ENCODE data around the gene CKM. TPM values are rescaled to one million over a fixed set of nuclear protein-coding genes. Genes with fewer than 3 reads are reported as not detected.

Gene CKM
- total RNA-seq, 1 donor from 2014 or later, result not detected

DNA sequence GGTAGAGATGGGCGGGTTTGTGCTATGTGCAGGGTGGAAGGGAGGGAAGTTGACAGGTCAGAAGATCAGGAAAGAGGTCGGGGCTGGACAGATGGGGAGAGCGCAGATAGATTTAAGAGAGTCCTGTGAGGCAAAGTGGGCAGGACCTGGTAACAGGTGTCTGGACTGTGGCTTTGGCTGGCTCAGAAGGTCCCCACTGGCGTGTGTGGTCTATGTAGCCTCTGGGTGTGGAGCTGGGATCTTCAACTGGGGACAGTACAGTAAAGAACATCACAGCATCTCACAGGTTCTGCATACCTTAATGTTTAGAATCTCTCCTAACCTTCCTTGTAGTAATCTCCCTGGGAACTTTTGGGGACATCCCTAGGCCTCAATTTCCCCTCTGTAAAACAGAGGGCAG, 17.7 kb downstream of the CKM start:
- Mint-ChIP-seq H3K36me3 (ENCODE audit: low read depth) (no peaks in the 10 kb centered on the region), H3K27ac (no peak overlapping the region), H3K27me3 (ENCODE audit: insufficient read depth) (no peaks in the 10 kb centered on the region), H3K4me1 (ENCODE audit: low read depth) (no peaks in the 10 kb centered on the region), H3K4me3 (no peak overlapping the region), H3K9me3 (no peaks in the 10 kb centered on the region)
- intact Hi-C loops (cut with micrococcal nuclease), result no loop called here
- no peak for DNase-seq (ENCODE audit: low spot score)

DNA sequence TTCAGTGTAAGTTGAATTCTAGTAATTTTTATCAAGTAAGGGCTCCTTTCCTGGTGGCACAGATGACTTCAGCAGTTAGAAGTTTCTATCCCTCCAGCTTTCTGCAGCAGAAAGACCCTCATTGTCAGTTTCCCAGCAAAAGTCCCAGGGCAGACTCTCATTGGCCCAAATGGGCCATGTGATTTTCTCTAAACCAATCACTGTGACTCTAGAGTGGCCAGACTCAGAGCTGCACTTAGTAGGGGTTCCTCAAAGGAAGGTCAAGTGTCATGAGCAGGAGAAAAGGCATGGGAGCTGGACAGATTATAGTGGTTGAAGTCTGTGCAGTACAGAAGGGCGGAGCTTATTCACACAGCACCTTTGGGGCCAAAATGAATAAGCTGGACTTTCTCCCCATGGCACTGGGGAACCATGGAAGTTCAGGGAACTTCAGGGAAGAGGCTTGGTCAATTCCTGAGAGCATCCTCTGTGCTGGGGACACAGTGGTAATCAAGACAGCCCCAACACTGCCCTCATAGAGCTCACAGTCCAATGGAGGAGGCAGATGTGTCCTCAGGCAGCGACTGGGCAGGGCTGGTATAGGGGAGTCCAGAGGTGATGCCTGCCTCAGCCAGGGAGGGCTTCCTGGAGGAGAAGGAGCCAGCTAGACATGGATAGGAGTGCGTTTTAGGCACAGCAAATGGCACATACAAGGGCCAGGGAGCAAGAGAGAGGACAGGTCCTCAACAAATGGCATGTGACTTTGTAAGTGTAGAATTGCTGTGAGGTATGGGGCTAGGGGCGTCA, 18.3 kb downstream of the CKM start:
- DNase-seq (ENCODE audit: low spot score), result no peak
- Mint-ChIP-seq H3K9me3 (no peaks in the 10 kb centered on the region), H3K27me3 (ENCODE audit: insufficient read depth) (no peaks in the 10 kb centered on the region), H3K27ac (no peak overlapping the region), H3K4me3 (no peak overlapping the region), H3K36me3 (ENCODE audit: low read depth) (no peaks in the 10 kb centered on the region), H3K4me1 (ENCODE audit: low read depth) (no peaks in the 10 kb centered on the region)
- intact Hi-C loops (cut with micrococcal nuclease), result no loop called here

DNA sequence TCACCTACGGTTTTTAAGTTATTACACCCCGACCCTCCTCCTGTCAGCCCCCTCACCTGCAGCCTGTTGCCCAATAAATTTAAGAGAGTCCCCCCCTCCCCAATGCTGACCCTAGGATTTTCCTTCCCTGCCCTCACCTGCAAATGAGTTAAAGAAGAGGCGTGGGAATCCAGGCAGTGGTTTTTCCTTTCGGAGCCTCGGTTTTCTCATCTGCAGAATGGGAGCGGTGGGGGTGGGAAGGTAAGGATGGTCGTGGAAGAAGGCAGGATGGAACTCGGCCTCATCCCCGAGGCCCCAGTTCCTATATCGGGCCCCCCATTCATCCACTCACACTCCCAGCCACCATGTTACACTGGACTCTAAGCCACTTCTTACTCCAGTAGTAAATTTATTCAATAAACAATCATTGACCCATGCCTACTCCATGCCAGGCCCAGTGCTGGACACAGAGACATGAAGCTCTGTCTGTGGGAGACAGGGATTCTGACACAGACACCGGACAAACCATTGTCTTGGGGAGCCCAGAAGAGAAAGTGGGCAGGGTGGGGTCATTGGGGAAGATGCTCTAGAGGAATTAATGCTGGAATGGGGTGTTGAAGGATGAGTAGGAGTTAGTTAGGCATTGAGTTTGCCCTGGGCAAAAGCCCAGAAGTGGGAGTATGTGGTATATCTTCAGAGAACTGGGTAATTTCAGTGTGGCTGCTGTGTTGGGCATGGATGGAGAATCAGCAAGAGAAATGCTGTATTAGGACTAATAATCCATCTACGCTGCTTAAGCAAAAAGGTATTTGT, 19.2 kb downstream of the CKM start:
- intact Hi-C loops (cut with micrococcal nuclease), result no loop called here
- Mint-ChIP-seq H3K36me3 (ENCODE audit: low read depth) (no peaks in the 10 kb centered on the region), H3K27me3 (ENCODE audit: insufficient read depth) (no peaks in the 10 kb centered on the region), H3K9me3 (no peaks in the 10 kb centered on the region), H3K27ac (no peak overlapping the region), H3K4me1 (ENCODE audit: low read depth) (no peaks in the 10 kb centered on the region), H3K4me3 (no peak overlapping the region)
- no peak for DNase-seq (ENCODE audit: low spot score)

DNA sequence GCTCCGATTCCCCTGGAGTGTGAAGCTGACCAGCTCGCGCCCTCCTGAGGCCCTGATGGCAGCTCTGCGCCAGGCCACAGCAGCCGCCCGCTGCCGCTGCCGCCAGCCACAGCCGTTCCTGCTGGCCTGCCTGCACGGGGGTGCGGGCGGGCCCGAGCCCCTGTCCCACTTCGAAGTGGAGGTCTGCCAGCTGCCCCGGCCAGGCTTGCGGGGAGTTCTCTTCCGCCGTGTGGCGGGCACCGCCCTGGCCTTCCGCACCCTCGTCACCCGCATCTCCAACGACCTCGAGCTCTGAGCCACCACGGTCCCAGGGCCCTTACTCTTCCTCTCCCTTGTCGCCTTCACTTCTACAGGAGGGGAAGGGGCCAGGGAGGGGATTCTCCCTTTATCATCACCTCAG, 20.3 kb downstream of the CKM start:
- H3K4me3 Mint-ChIP-seq, result no peak overlapping the region
- DNase-seq (ENCODE audit: low spot score), result no peak
- no peak overlapping the region for H3K27ac Mint-ChIP-seq
- H3K4me1 Mint-ChIP-seq (ENCODE audit: low read depth), result no peaks in the 10 kb centered on the region
- intact Hi-C loops (cut with micrococcal nuclease), result no loop called here
- no peaks in the 10 kb centered on the region for H3K9me3 Mint-ChIP-seq
- no peaks in the 10 kb centered on the region for H3K36me3 Mint-ChIP-seq (ENCODE audit: low read depth)
- no peaks in the 10 kb centered on the region for H3K27me3 Mint-ChIP-seq (ENCODE audit: insufficient read depth)

DNA sequence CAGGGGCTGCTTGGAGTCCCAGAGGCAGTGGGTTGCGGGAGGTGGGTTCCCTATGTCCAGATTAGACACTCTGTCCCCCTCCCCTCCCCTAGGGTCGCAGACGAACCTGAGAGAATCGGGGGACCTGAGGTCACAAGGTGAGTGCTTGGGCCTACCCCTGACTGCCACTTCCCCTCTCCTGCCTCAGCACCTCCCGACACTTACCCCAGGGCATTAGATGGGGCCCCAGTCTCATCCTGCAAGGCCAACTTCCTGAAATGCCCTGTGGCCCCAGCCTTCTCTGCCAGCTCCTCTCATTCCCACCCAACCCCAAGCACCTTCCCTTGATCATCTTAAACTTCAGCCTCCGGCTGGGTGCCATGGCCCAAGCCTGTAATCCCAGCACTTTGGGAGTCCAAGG, 23.0 kb downstream of the CKM start:
- H3K9me3 Mint-ChIP-seq, result no peaks in the 10 kb centered on the region
- intact Hi-C loops (cut with micrococcal nuclease), result no loop called here
- H3K4me3 Mint-ChIP-seq, result no peak overlapping the region
- no peak for DNase-seq (ENCODE audit: low spot score)
- no peaks in the 10 kb centered on the region for H3K27me3 Mint-ChIP-seq (ENCODE audit: insufficient read depth)
- H3K36me3 Mint-ChIP-seq (ENCODE audit: low read depth), result peaks cover 2% of the 10 kb centered on the region
- no peak overlapping the region for H3K27ac Mint-ChIP-seq
- H3K4me1 Mint-ChIP-seq (ENCODE audit: low read depth), result no peaks in the 10 kb centered on the region

DNA sequence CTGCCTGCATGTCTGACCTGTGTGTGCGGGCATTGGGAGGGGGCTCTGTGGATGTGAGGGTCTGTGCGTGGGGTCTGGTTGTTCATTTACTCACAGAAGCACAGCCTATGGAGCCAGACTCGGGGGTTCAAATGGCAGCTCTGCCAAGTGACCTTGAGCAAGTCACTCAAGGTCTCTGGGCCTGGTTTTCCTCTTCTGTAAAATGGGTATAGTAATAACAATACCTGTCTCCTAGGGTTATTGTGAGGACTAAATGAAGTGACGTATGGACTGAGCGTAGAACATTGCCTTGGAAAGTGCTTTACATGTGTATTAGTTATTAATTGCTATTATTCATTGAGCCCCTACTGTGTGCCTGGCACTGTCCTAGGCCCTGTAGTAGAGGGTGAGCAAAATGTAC, 24.4 kb downstream of the CKM start:
- intact Hi-C loops (cut with micrococcal nuclease), result no loop called here
- H3K4me3 Mint-ChIP-seq, result no peak overlapping the region
- H3K36me3 Mint-ChIP-seq (ENCODE audit: low read depth), result peaks cover 5% of the 10 kb centered on the region
- no peak overlapping the region for H3K27ac Mint-ChIP-seq
- H3K27me3 Mint-ChIP-seq (ENCODE audit: insufficient read depth), result no peaks in the 10 kb centered on the region
- no peaks in the 10 kb centered on the region for H3K9me3 Mint-ChIP-seq
- H3K4me1 Mint-ChIP-seq (ENCODE audit: low read depth), result peaks cover 8% of the 10 kb centered on the region
- no peak for DNase-seq (ENCODE audit: low spot score)

DNA sequence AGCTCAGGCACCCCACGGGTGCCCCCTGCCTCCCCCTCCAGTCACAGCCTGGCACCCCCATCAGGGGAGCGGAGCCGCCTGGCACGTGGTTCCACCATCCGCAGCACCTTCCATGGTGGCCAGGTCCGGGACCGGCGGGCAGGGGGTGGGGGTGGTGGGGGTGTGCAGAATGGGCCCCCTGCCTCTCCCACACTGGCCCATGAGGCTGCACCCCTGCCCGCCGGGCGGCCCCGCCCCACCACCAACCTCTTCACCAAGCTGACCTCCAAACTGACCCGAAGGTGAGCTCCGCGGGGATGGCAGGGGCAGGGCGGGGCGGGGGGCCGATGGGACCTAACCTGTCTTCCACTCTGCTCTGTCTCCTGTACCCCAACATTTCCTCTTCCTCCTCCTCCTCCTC, 25.0 kb downstream of the CKM start:
- peaks cover 8% of the 10 kb centered on the region for H3K4me1 Mint-ChIP-seq (ENCODE audit: low read depth)
- peaks cover 5% of the 10 kb centered on the region for H3K36me3 Mint-ChIP-seq (ENCODE audit: low read depth)
- no peaks in the 10 kb centered on the region for H3K9me3 Mint-ChIP-seq
- DNase-seq (ENCODE audit: low spot score), result no peak
- H3K27ac Mint-ChIP-seq, result no peak overlapping the region
- intact Hi-C loops (cut with micrococcal nuclease), result no loop called here
- H3K27me3 Mint-ChIP-seq (ENCODE audit: insufficient read depth), result no peaks in the 10 kb centered on the region
- no peak overlapping the region for H3K4me3 Mint-ChIP-seq

DNA sequence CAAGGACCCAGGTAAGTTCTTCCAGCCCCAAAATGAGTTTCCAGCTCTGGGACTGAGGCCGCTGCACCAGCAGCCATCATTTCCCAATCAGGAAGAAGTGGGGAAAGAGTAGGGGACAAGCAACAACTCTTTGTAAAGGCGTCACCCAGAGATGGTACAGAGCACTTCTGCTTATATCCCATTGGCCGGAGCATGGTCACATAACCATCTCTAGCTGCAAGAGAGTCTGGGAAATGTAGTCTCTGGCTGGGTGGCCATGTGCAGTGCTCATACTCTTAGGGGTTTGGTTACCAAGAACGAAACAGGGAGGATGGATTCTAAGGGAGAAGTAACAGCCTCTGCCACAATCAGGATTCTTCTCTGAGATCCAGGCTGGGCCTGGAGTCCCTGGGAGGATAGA, 26.3 kb downstream of the CKM start:
- intact Hi-C loops (cut with micrococcal nuclease), result no loop called here
- Mint-ChIP-seq H3K4me1 (ENCODE audit: low read depth) (peaks cover 8% of the 10 kb centered on the region), H3K36me3 (ENCODE audit: low read depth) (peaks cover 9% of the 10 kb centered on the region), H3K27ac (no peak overlapping the region), H3K4me3 (no peak overlapping the region), H3K9me3 (no peaks in the 10 kb centered on the region), H3K27me3 (ENCODE audit: insufficient read depth) (no peaks in the 10 kb centered on the region)
- DNase-seq (ENCODE audit: low spot score), result no peak

DNA sequence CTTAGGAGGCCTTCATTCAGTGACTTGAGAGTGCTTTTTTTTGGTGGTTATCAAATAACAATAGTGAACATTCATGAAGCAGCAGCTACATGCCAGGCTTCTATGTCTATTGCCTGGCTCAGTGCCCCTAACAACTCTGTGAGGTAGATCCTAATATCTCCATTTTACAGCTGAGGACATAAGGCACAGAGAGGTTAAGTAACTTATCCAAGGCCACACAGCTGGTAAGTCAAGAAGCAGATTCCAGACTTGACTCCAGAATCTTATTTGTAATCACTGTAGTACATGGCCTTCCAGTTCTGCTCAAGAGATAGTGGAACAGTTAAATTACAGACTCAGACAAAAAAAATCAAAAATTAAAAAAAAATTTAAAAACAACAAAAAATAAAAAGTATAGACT, 26.8 kb downstream of the CKM start:
- H3K27me3 Mint-ChIP-seq (ENCODE audit: insufficient read depth), result no peaks in the 10 kb centered on the region
- no peak overlapping the region for H3K4me3 Mint-ChIP-seq
- no peaks in the 10 kb centered on the region for H3K9me3 Mint-ChIP-seq
- peaks cover 8% of the 10 kb centered on the region for H3K4me1 Mint-ChIP-seq (ENCODE audit: low read depth)
- peaks cover 10% of the 10 kb centered on the region for H3K36me3 Mint-ChIP-seq (ENCODE audit: low read depth)
- intact Hi-C loops (cut with micrococcal nuclease), result no loop called here
- no peak for DNase-seq (ENCODE audit: low spot score)
- H3K27ac Mint-ChIP-seq, result no peak overlapping the region

DNA sequence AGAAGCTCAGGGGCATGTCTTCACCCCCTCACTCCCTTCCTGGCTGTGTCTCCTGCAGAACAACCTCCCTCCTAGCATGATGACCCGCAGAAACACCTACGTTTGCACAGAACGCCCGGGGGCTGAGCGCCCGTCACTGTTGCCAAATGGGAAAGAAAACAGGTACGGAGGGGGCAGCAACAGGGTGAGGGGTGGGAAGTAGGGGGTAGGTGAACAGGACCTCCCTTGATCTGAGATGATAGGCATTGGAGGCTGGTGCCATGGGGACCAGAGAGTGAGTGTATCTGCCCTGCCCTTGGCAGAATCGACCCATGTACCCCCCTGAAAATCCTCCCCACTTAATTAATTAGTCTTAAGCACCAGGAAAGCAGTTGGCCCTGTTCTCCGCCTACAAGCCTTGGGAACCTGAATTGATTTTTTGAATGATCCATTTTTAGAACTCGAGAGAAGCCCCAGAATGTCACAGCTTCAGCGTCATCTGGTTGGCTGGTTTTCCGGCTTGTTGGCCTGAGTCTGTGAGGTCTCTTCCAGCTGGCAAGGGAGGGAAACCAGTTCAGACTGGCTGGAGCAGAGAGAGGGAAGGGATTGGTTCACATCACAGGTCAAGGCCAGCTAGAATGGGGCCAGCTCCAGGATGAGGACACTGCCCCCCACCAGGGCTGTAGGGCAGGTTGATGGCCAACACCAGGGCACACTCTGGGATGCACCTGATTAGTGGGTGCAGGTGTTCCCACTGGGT, 28.2 kb downstream of the CKM start:
- Mint-ChIP-seq H3K4me3 (no peak overlapping the region), H3K4me1 (ENCODE audit: low read depth) (peaks cover 8% of the 10 kb centered on the region), H3K9me3 (no peaks in the 10 kb centered on the region), H3K36me3 (ENCODE audit: low read depth) (peaks cover 11% of the 10 kb centered on the region), H3K27ac (no peak overlapping the region), H3K27me3 (ENCODE audit: insufficient read depth) (no peaks in the 10 kb centered on the region)
- DNase-seq (ENCODE audit: low spot score), result no peak
- intact Hi-C loops (cut with micrococcal nuclease), result no loop called here

DNA sequence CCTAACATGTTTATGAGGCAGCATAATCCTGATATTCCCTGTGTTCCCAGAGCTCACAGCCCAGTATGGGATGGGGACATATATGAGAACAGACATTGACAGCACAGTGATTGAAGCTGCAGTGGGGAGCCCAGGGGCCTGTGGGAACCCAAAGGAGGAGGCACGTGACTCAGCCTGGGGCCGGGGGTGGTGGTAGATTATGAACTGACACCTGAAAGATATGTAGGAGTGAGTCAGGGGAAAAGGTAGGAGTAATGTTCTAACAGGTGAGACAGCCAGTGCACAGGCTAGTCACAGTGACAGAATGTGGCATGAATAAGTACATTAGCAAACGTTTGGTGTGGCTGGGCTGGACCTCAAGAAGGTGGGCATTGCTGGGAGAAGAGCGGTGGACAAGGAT, 29.0 kb downstream of the CKM start:
- intact Hi-C loops (cut with micrococcal nuclease), result no loop called here
- Mint-ChIP-seq H3K9me3 (no peaks in the 10 kb centered on the region), H3K4me1 (ENCODE audit: low read depth) (peaks cover 8% of the 10 kb centered on the region), H3K27me3 (ENCODE audit: insufficient read depth) (no peaks in the 10 kb centered on the region), H3K4me3 (no peak overlapping the region), H3K36me3 (ENCODE audit: low read depth) (peaks cover 11% of the 10 kb centered on the region), H3K27ac (peak overlapping the region; percentile 52)
- no peak for DNase-seq (ENCODE audit: low spot score)

DNA sequence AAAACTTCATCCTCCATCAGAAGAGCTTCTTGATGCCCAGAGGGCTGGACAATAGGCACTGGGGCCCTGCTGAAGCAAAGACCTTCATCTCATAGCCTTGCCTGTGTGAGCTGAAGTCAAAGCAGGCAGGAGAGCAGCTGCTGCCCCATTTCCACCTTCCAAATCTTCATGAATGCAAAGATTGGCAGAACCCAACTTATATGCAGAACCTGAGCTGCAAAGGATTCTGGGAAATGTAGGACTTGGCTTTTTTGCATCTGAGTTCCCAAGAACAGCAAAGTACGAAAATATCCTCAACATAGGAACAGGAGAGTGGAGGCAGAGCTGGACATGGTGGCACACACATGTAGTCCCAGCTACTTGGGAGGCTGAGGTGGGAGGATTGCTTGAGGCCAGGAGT, 30.8 kb downstream of the CKM start:
- no peak for DNase-seq (ENCODE audit: low spot score)
- intact Hi-C loops (cut with micrococcal nuclease), result no loop called here
- Mint-ChIP-seq H3K4me1 (ENCODE audit: low read depth) (peaks cover 8% of the 10 kb centered on the region), H3K27ac (no peak overlapping the region), H3K27me3 (ENCODE audit: insufficient read depth) (no peaks in the 10 kb centered on the region), H3K4me3 (no peak overlapping the region), H3K9me3 (no peaks in the 10 kb centered on the region), H3K36me3 (ENCODE audit: low read depth) (peaks cover 11% of the 10 kb centered on the region)

DNA sequence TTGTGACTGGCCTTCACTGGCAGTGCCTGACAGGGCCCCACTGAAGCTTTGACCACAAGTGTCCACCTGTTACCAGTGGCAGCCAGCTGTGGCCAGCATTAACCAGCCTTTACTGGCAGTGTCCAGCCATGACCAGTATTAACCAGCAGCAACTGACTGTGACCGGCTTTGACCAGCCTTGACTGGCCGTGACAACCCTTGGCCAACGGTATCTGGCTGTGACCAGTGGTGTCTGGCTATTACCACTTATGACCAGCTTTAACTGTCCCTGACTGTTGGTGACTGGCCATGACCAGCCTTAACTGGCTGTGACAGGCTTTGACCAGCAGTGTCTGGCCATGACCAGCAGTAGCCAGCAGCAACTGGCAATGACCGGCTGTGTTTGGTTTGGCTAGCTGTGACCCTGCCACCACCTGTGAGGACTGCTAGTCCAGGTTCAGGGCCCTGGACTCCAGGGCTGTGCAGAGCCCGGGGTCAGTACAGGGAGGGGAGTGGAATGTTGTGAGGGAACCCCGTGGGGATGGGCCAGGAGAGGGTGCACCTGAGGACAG, 32.2 kb downstream of the CKM start:
- Mint-ChIP-seq H3K36me3 (ENCODE audit: low read depth) (peaks cover 14% of the 10 kb centered on the region), H3K27ac (no peak overlapping the region), H3K27me3 (ENCODE audit: insufficient read depth) (no peaks in the 10 kb centered on the region), H3K9me3 (no peaks in the 10 kb centered on the region), H3K4me3 (no peak overlapping the region), H3K4me1 (ENCODE audit: low read depth) (peaks cover 8% of the 10 kb centered on the region)
- intact Hi-C loops (cut with micrococcal nuclease), result no loop called here
- no peak for DNase-seq (ENCODE audit: low spot score)
